ENCODE results near the gene IGSF8. TPM values are rescaled to one million over a fixed set of nuclear protein-coding genes. Genes with fewer than 3 reads are reported as not detected.
A peak's percentile ranks its signal among the peaks of the same experiment; 100 is the strongest.

The IGSF8 gene
- 10 to 100 TPM; 11.1 to 11.4 (median 11.3) TPM for total RNA-seq
- 10 to 100 TPM in 1 of 3 donors, 1 to 10 TPM in 2; 4.8 to 34.9 (median 7.2) TPM for polyA plus RNA-seq

- Histone ChIP-seq H3K36me3 (peaks cover 0 to 18% (median 2%) of the 10 kb centered on the region in 4 donors), H3K4me1 (peaks cover 0 to 57% (median 49%) of the 10 kb centered on the region in 4 donors), H3K27ac (peak within 1 kb of the TSS; percentile 91 to 98 (median 95)), H3K27me3 (no peaks in the 10 kb centered on the region), H3K9me3 (no peaks in the 10 kb centered on the region), H3K4me3 (peak within 1 kb of the TSS; percentile 56 to 90 (median 76))
- DNase-seq, result peak; percentile 96
- WGBS, 2 donors, result 1 to 4% methylated on average over 64 of the region's 64 CpGs
- no peak for TF ChIP-seq EP300 (IDR thresholded peaks at IDR 0.05)
- peak; percentile 37 to 63 for TF ChIP-seq POLR2A (IDR thresholded peaks at IDR 0.05)
- TF ChIP-seq POLR2AphosphoS5 (IDR thresholded peaks at IDR 0.05), result peak; percentile 73 to 89 (median 83)
- TF ChIP-seq CTCF (IDR thresholded peaks at IDR 0.05), result no peak
- intact Hi-C loops (cut with DNase I), result loop anchor here (5.0 kb wide), 2 partner anchors 66 to 244 kb away; partner anchors contain the start of genes COPA, NCSTN and PIGM
Observed at GRCh38 chr1:160097911-160098851, at the start of gene IGSF8. Gene IGSF8 (minus strand): TSS chr1:160098619. CDS start chr1:160098472, 147 bp downstream.

GRCh38 chr1:160148121-160148520 lies 49.7 kb upstream of the IGSF8 start:
- WGBS, 2 donors, result 89 to 95% methylated on average over 3 of the region's 3 CpGs
- Histone ChIP-seq H3K36me3 (peaks cover 0 to 3% (median 0%) of the 10 kb centered on the region in 4 donors), H3K27me3 (no peaks in the 10 kb centered on the region), H3K4me1 (peaks cover 0 to 10% (median 4%) of the 10 kb centered on the region in 4 donors), H3K4me3 (no peak overlapping the region), H3K27ac (no peak overlapping the region), H3K9me3 (no peaks in the 10 kb centered on the region)
- DNase-seq, result no peak
- intact Hi-C loops (cut with DNase I), result no loop called here
- no peak for TF ChIP-seq EP300 (IDR thresholded peaks at IDR 0.05)
- TF ChIP-seq POLR2A (IDR thresholded peaks at IDR 0.05), result no peak
- TF ChIP-seq POLR2AphosphoS5 (IDR thresholded peaks at IDR 0.05), result no peak
- no peak for TF ChIP-seq CTCF (IDR thresholded peaks at IDR 0.05)

- intact Hi-C loops (cut with DNase I), result no loop called here
- H3K4me1 ChIP-seq, result peaks cover 0 to 10% (median 4%) of the 10 kb centered on the region in 4 donors
Observed at GRCh38 chr1:160146107-160146506, 47.7 kb upstream of the IGSF8 start.

GRCh38 chr1:160144921-160145320 lies 46.5 kb upstream of the IGSF8 start:
- TF ChIP-seq POLR2A (IDR thresholded peaks at IDR 0.05), result no peak
- no peak for TF ChIP-seq EP300 (IDR thresholded peaks at IDR 0.05)
- TF ChIP-seq CTCF (IDR thresholded peaks at IDR 0.05), result no peak
- TF ChIP-seq POLR2AphosphoS5 (IDR thresholded peaks at IDR 0.05), result no peak
- no peaks in the 10 kb centered on the region for H3K9me3 ChIP-seq
- no peaks in the 10 kb centered on the region for H3K27me3 ChIP-seq
- no peak overlapping the region for H3K27ac ChIP-seq
- H3K36me3 ChIP-seq, result peaks cover under 1 to 35% (median 4%) of the 10 kb centered on the region in 4 donors
- intact Hi-C loops (cut with DNase I), result no loop called here
- DNase-seq, result no peak
- H3K4me3 ChIP-seq, result no peak overlapping the region
- WGBS, 2 donors, result 77 to 79% methylated on average over 4 of the region's 4 CpGs
- H3K4me1 ChIP-seq, result peaks cover 0 to 9% (median 4%) of the 10 kb centered on the region in 4 donors

More at GRCh38 chr1:160146107-160146506, 47.7 kb upstream of the IGSF8 start:
- H3K4me3 ChIP-seq, result no peak overlapping the region
- no peak overlapping the region for H3K27ac ChIP-seq
- WGBS, 2 donors, result 94 to 95% methylated on average over 14 of the region's 14 CpGs
- TF ChIP-seq POLR2AphosphoS5 (IDR thresholded peaks at IDR 0.05) (no peak), CTCF (IDR thresholded peaks at IDR 0.05) (no peak), POLR2A (IDR thresholded peaks at IDR 0.05) (no peak), EP300 (IDR thresholded peaks at IDR 0.05) (no peak)
- H3K27me3 ChIP-seq, result no peaks in the 10 kb centered on the region
- no peak for DNase-seq
- peaks cover 0 to 23% (median 0%) of the 10 kb centered on the region in 4 donors for H3K36me3 ChIP-seq
- H3K9me3 ChIP-seq, result no peaks in the 10 kb centered on the region

All from sigmoid colon (tissue), 7 donors.